OCI-LY1 (cell line): ENCODE measurements around the gene MYH7B.

ENCODE experiments used
- H2AFZ ChIP-seq: fragments of 200-600 bp; sonication (generic), shearing (Covaris generic); 2 replicates; pipeline ENCODE4 v1.6.0; 2014; ENCODE audit warnings: antibody characterized with exemption, mild to moderate bottlenecking, low read length
- H3F3A ChIP-seq: fragments of 200-600 bp; sonication (generic), shearing (Covaris generic); 2 replicates; pipeline ENCODE4 v1.6.0; 2014; ENCODE audit warnings: mild to moderate bottlenecking, antibody characterized with exemption, low read length, moderate library complexity; ENCODE audit not compliant: insufficient read depth
- H3K27ac ChIP-seq: fragments of 200-600 bp; sonication (generic); 2 replicates; pipeline ENCODE4 v1.5.1; 2014; ENCODE audit warnings: low read length, mixed run types, mild to moderate bottlenecking, low read depth; ENCODE audit not compliant: poor library complexity, severe bottlenecking
- H3K27me3 ChIP-seq: fragments of 200-600 bp; sonication (generic); 2 replicates; pipeline ENCODE4 v1.6.0; 2014; ENCODE audit warnings: antibody characterized with exemption, mild to moderate bottlenecking, low read length, moderate library complexity; ENCODE audit not compliant: insufficient read depth
- H3K36me3 ChIP-seq: fragments of 200-600 bp; sonication (generic); 2 replicates; pipeline ENCODE4 v1.6.1; 2014; ENCODE audit warnings: mild to moderate bottlenecking, antibody characterized with exemption, low read length, moderate library complexity, mixed read lengths; ENCODE audit not compliant: insufficient read depth
- H3K4me1 ChIP-seq: fragments of 200-600 bp; sonication (generic); 2 replicates; pipeline ENCODE4 v1.5.1; 2014; ENCODE audit warnings: mild to moderate bottlenecking, low read length, moderate library complexity; ENCODE audit not compliant: insufficient read depth, severe bottlenecking
- H3K4me2 ChIP-seq: fragments of 200-600 bp; sonication (generic), shearing (Covaris generic); 2 replicates; pipeline ENCODE4 v1.6.1; 2014; ENCODE audit warnings: low read length
- H3K4me3 ChIP-seq: fragments of 200-600 bp; sonication (generic); 2 replicates; pipeline ENCODE4 v1.5.1; 2014; ENCODE audit warnings: low read length, low read depth, mild to moderate bottlenecking, mixed read lengths; ENCODE audit not compliant: poor library complexity, severe bottlenecking
- H3K79me2 ChIP-seq: fragments of 200-600 bp; shearing (Covaris generic); 2 replicates; pipeline ENCODE4 v1.6.1; 2016; ENCODE audit warnings: mixed run types, low read length, mixed read lengths; ENCODE audit not compliant: insufficient read depth
- H3K9ac ChIP-seq: fragments of 200-600 bp; sonication (generic), shearing (Covaris generic); 2 replicates; pipeline ENCODE4 v1.6.1; 2014; ENCODE audit warnings: mild to moderate bottlenecking, low read length, mixed read lengths
- H3K9me2 ChIP-seq: fragments of 200-600 bp; sonication (generic), shearing (Covaris generic); 2 replicates; pipeline ENCODE4 v1.6.1; 2014; ENCODE audit warnings: low read depth, mild to moderate bottlenecking, low read length, mixed read lengths
- H3K9me3 ChIP-seq: fragments of 200-600 bp; shearing (Covaris generic); 2 replicates; pipeline ENCODE4 v1.6.1; 2014; ENCODE audit warnings: low read length, mixed read lengths
- H4K20me1 ChIP-seq: fragments of 200-600 bp; sonication (generic), shearing (Covaris generic); 2 replicates; pipeline ENCODE4 v1.6.0; 2016; ENCODE audit warnings: mild to moderate bottlenecking, low read length; ENCODE audit not compliant: insufficient read depth
- EZH2 ChIP-seq: fragments of 200-600 bp; sonication (generic), shearing (Covaris generic); IDR thresholded peaks from 2 replicates; pipeline ENCODE4 v1.8.0; 2017; ENCODE audit warnings: borderline replicate concordance, mixed run types, mild to moderate bottlenecking, antibody characterized with exemption, low read length, moderate library complexity, mixed read lengths
- TF ChIP-seq, protein P1 (sequence below): fragments of 200-600 bp; sonication (generic), shearing (Covaris generic); IDR thresholded peaks from 2 replicates; pipeline ENCODE4 v1.5.1; 2017; ENCODE audit warnings: mild to moderate bottlenecking, antibody characterized with exemption, low read length, moderate library complexity, mixed read lengths

The MYH7B gene

GRCh38 chr20:34976286-34976685 lies 20.6 kb downstream of the MYH7B start:
- no peak for TF ChIP-seq EZH2
- TF ChIP-seq, protein P1, sequence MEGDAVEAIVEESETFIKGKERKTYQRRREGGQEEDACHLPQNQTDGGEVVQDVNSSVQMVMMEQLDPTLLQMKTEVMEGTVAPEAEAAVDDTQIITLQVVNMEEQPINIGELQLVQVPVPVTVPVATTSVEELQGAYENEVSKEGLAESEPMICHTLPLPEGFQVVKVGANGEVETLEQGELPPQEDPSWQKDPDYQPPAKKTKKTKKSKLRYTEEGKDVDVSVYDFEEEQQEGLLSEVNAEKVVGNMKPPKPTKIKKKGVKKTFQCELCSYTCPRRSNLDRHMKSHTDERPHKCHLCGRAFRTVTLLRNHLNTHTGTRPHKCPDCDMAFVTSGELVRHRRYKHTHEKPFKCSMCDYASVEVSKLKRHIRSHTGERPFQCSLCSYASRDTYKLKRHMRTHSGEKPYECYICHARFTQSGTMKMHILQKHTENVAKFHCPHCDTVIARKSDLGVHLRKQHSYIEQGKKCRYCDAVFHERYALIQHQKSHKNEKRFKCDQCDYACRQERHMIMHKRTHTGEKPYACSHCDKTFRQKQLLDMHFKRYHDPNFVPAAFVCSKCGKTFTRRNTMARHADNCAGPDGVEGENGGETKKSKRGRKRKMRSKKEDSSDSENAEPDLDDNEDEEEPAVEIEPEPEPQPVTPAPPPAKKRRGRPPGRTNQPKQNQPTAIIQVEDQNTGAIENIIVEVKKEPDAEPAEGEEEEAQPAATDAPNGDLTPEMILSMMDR, result no peak
- Histone ChIP-seq H3K79me2 (no peaks in the 10 kb centered on the region), H3K36me3 (no peaks in the 10 kb centered on the region), H3K9ac (no peak overlapping the region), H3K9me3 (no peaks in the 10 kb centered on the region), H3K4me2 (no peak overlapping the region), H4K20me1 (no peaks in the 10 kb centered on the region), H2AFZ (no peak overlapping the region), H3F3A (no peaks in the 10 kb centered on the region), H3K4me3 (no peak overlapping the region), H3K9me2 (no peaks in the 10 kb centered on the region), H3K27ac (no peak overlapping the region), H3K27me3 (0 out of 2 replicates have a peak, but pooled peaks cover 5% of the 10 kb centered on the region), H3K4me1 (no peaks in the 10 kb centered on the region)

DNA sequence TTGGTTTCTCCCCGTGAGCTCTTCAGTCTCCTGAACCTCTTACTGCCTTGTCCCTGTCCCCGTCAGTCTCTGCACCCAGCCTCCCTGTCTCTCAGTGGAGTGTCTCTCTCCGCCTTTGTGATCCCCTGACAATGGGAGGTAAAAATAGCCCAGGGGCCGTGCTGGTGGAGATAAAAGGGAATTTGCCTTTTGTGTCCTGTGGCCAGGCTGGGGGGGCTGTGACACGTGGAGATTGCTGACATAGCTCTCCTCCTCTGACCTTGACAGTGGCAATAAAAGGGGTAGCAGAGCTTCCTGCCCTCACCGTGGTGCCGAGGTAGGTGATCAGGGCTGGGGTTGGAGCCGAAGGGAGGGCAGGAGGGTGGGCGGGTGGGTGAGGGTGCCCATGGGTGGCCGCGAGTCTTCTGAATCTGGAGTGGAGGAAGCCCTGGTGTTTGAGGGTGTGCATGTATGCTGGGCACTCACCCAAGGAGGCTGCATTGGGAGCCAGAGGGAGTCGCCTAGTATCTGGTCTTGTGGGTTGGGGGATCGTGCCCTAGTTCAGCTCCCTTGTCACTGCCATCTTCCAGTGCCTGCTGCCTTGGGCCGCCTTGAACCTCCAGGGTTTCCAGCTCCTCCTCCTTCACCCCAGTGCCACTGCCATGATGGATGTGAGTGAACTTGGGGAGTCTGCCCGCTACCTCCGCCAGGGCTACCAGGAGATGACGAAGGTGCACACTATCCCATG lies 21.9 kb downstream of the MYH7B start:
- Histone ChIP-seq H3K79me2 (no peaks in the 10 kb centered on the region), H3K9me2 (no peaks in the 10 kb centered on the region), H3K27me3 (0 out of 2 replicates have a peak, but pooled peaks cover 5% of the 10 kb centered on the region), H4K20me1 (no peaks in the 10 kb centered on the region), H2AFZ (no peak overlapping the region), H3F3A (no peaks in the 10 kb centered on the region), H3K36me3 (no peaks in the 10 kb centered on the region), H3K9me3 (no peaks in the 10 kb centered on the region), H3K27ac (no peak overlapping the region), H3K4me1 (no peaks in the 10 kb centered on the region), H3K4me2 (no peak overlapping the region), H3K4me3 (no peak overlapping the region), H3K9ac (no peak overlapping the region)
- TF ChIP-seq, protein P1, result no peak
- TF ChIP-seq EZH2, result no peak

DNA sequence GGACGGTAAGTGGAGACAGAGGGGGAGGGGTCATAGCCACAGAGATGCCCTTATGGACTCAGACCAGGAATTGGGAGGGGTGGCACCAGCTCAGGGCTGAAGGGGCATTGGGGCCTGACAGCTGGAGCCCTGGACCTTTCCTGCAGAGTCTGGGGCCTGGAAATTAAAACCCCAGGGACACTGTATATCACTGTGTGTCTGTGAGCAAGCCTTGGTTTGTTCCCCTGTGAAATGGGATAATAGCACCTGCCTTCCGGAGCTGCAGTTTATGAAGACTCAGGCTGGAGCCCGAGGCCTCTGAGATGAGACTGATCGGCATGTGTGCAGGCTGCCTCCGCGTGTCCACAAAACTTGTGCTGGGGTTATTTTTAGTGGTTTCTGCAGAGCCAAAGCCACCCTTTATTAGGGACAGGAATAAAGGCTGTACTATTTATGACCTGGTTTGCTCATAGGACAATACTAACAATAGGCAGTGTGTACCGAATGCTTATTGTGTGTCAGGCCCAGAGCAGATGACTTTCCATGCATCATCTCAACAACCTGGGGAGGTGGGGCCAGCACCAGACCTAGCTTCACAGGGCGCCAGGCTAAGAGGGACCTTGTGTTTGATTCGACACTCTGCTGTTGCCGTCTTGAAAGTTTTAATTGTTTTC lies 22.6 kb downstream of the MYH7B start:
- H3K9me3 ChIP-seq, result no peaks in the 10 kb centered on the region
- H3K4me2 ChIP-seq, result no peak overlapping the region
- no peak overlapping the region for H3K9ac ChIP-seq
- H3F3A ChIP-seq, result no peaks in the 10 kb centered on the region
- H3K36me3 ChIP-seq, result no peaks in the 10 kb centered on the region
- TF ChIP-seq, protein P1, result no peak
- no peak for TF ChIP-seq EZH2
- H3K27ac ChIP-seq, result no peak overlapping the region
- no peaks in the 10 kb centered on the region for H3K9me2 ChIP-seq
- H3K4me3 ChIP-seq, result no peak overlapping the region
- 0 out of 2 replicates have a peak, but pooled peaks cover 5% of the 10 kb centered on the region for H3K27me3 ChIP-seq
- H3K4me1 ChIP-seq, result no peaks in the 10 kb centered on the region
- H2AFZ ChIP-seq, result no peak overlapping the region
- H3K79me2 ChIP-seq, result no peaks in the 10 kb centered on the region
- H4K20me1 ChIP-seq, result no peaks in the 10 kb centered on the region
